Activated CD4-positive, alpha-beta T cell treated with anti-CD3 and anti-CD28 coated beads, Interleukin-2, amount 50 U/mL, for 16 hours (primary cell): ENCODE data around the gene METTL9.
"Not testable (repeated sequence)": the region's sequence is repeated elsewhere in the genome, so short reads cannot be mapped to it uniquely, and the experiment has no call there.

Source experiments
- DNase-seq: peaks from one replicate; pipeline ENCODE4 v3.0.0-alpha.2; 2020

METTL9 gene

GRCh38 chr16:21599122-21600030 is at the start of gene METTL9:
Gene METTL9 (plus strand): TSS chr16:21599577. CDS start chr16:21599734, 157 bp downstream.
- DNase-seq = peak; percentile 96

GRCh38 chr16:21549975-21550374 is 49.4 kb upstream of the METTL9 start:
- not testable (repeated sequence) for DNase-seq

- DNase-seq = not testable (repeated sequence)
These were observed 48.9 kb upstream of the METTL9 start for GRCh38 chr16:21550435-21550834.

GRCh38 chr16:21551076-21551475 is 48.3 kb upstream of the METTL9 start:
- not testable (repeated sequence) for DNase-seq

GRCh38 chr16:21551600-21551999 is 47.8 kb upstream of the METTL9 start:
- DNase-seq = not testable (repeated sequence)

- not testable (repeated sequence) for DNase-seq
These were observed 45.7 kb upstream of the METTL9 start for GRCh38 chr16:21553481-21554296.

- peak; percentile 97 for DNase-seq
These were observed 44.4 kb upstream of the METTL9 start for GRCh38 chr16:21554795-21555585.

GRCh38 chr16:21555621-21556020 is 43.8 kb upstream of the METTL9 start:
- not testable (repeated sequence) for DNase-seq

GRCh38 chr16:21556026-21556595 is 43.3 kb upstream of the METTL9 start:
- DNase-seq = not testable (repeated sequence)

GRCh38 chr16:21556651-21557241 is 42.6 kb upstream of the METTL9 start:
- DNase-seq = not testable (repeated sequence)

GRCh38 chr16:21560462-21560861 is 38.9 kb upstream of the METTL9 start:
- DNase-seq = no peak

GRCh38 chr16:21563676-21564075 is 35.7 kb upstream of the METTL9 start:
- DNase-seq = no peak

GRCh38 chr16:21564367-21564766 is 35.0 kb upstream of the METTL9 start:
- not testable (repeated sequence) for DNase-seq

GRCh38 chr16:21565507-21565860 is 33.9 kb upstream of the METTL9 start:
- no peak for DNase-seq

- DNase-seq = no peak
These were observed 33.3 kb upstream of the METTL9 start for GRCh38 chr16:21565861-21566669.

GRCh38 chr16:21566891-21567414 is 32.4 kb upstream of the METTL9 start:
- DNase-seq = no peak

- not testable (repeated sequence) for DNase-seq
These were observed 31.9 kb upstream of the METTL9 start for GRCh38 chr16:21567496-21567895.

- no peak for DNase-seq
These were observed 30.7 kb upstream of the METTL9 start for GRCh38 chr16:21568502-21569189.

GRCh38 chr16:21570676-21571017 is 28.7 kb upstream of the METTL9 start:
- DNase-seq = no peak

GRCh38 chr16:21573506-21573905 is 25.9 kb upstream of the METTL9 start:
- not testable (repeated sequence) for DNase-seq
